HEK293 (cell line): ENCODE results near the gene CRY2.

Experiments
- CTCF ChIP-seq: fragments of 450-650 bp; formaldehyde crosslinking; IDR thresholded peaks from 2 replicates; pipeline ENCODE4 v1.5.1; 2016; ENCODE audit warnings: missing biosample characterization, missing genetic modification characterization
- KLF9 ChIP-seq: fragments of 450-650 bp; formaldehyde crosslinking; IDR thresholded peaks from 2 replicates; pipeline ENCODE4 v1.5.1; 2016; ENCODE audit warnings: missing biosample characterization, missing genetic modification characterization, low read depth
- PBX3 ChIP-seq: sonication (generic); formaldehyde crosslinking; IDR thresholded peaks from 2 replicates; pipeline ENCODE4 v1.8.1; 2022; ENCODE audit warnings: mild to moderate bottlenecking, moderate library complexity, missing genetic modification reagents
- REPIN1 ChIP-seq: fragments of 450-650 bp; formaldehyde crosslinking; IDR thresholded peaks from 2 replicates; pipeline ENCODE4 v1.5.1; 2017; ENCODE audit warnings: missing biosample characterization, missing genetic modification characterization, low read depth
- ZBTB26 ChIP-seq: fragments of 450-650 bp; formaldehyde crosslinking; optimal IDR thresholded peaks from 2 replicates; pipeline ENCODE3; 2016; ENCODE audit warnings: missing biosample characterization, mild to moderate bottlenecking, missing genetic modification characterization
- ZBTB7A ChIP-seq: fragments of 450-650 bp; formaldehyde crosslinking; IDR thresholded peaks from 2 replicates; pipeline ENCODE4 v1.5.1; 2016; ENCODE audit warnings: low read depth, missing biosample characterization, missing genetic modification characterization
- ZNF138 ChIP-seq: fragments of 450-650 bp; formaldehyde crosslinking; IDR thresholded peaks from 2 replicates; pipeline ENCODE4 v1.5.1; 2016; ENCODE audit warnings: missing biosample characterization, missing genetic modification characterization, borderline replicate concordance
- ZNF514 ChIP-seq: fragments of 450-650 bp; formaldehyde crosslinking; IDR thresholded peaks from 2 replicates; pipeline ENCODE4 v1.5.1; 2016; ENCODE audit warnings: missing biosample characterization, missing genetic modification characterization
- ZNF707 ChIP-seq: fragments of 450-650 bp; formaldehyde crosslinking; IDR thresholded peaks from 2 replicates; pipeline ENCODE4 v1.5.1; 2016; ENCODE audit warnings: missing biosample characterization, missing genetic modification characterization
- ZNF776 ChIP-seq: fragments of 450-650 bp; formaldehyde crosslinking; IDR thresholded peaks from 2 replicates; pipeline ENCODE4 v1.5.0; 2017; ENCODE audit warnings: missing biosample characterization, missing genetic modification characterization, borderline replicate concordance
- ZNF830 ChIP-seq: fragments of 450-650 bp; IDR thresholded peaks from 2 replicates; pipeline ENCODE4 v1.5.0; 2018; ENCODE audit warnings: missing biosample characterization, missing genetic modification characterization, low read depth, mild to moderate bottlenecking, moderate library complexity

- TF ChIP-seq CTCF (no peak), PBX3 (CRISPR knock-in tag) (no peak), ZNF830 (tag by site-specific recombination) (no peak), KLF9 (tag by site-specific recombination) (no peak), ZBTB7A (no peak), REPIN1 (no peak), ZNF707 (tag by site-specific recombination) (no peak), ZNF514 (no peak), ZNF776 (tag by site-specific recombination) (no peak), ZNF138 (tag by site-specific recombination) (no peak), ZBTB26 (no peak)
Measured at GRCh38 chr11:45876401-45876800, 29.1 kb downstream of the CRY2 start.
